Ovary (tissue), 9 donors: Measurements from ENCODE around the gene BNC2. TPM values are rescaled to one million over a fixed set of nuclear protein-coding genes. Genes with fewer than 3 reads are reported as not detected.

Experiments used
- DNase-seq, 5 donors: peaks; one replicate each; pipeline ENCODE4 v3.0.0-alpha.2; 2019 to 2020
- H3K27ac ChIP-seq, 2 donors: fragments of 200-600 bp; one replicate each; pipeline versions ENCODE4 v1.5.1 to v1.8.0; 2019 to 2022
- H3K27me3 ChIP-seq: fragments of 200-600 bp; one replicate; pipeline ENCODE4 v1.8.0; 2022
- H3K36me3 ChIP-seq: fragments of 200-600 bp; sonication (generic); one replicate; pipeline ENCODE4 v1.5.1; 2019
- H3K4me1 ChIP-seq: one replicate; pipeline ENCODE4 v1.8.1; 2013; ENCODE audit warnings: mild to moderate bottlenecking, moderate library complexity; ENCODE audit not compliant: insufficient read depth
- H3K4me3 ChIP-seq: fragments of 200-600 bp; sonication (generic); one replicate; pipeline ENCODE4 v1.5.1; 2017
- H3K9me3 ChIP-seq, 2 donors: fragments of 200-600 bp in 1 of 2; sonication (generic) in 1 of 2; one replicate each; pipeline versions ENCODE4 v1.5.1 to v1.8.1; 2013 to 2019; ENCODE audit warnings: mild to moderate bottlenecking in 1 of 2, moderate library complexity in 1 of 2
- EP300 ChIP-seq: sonication (generic); formaldehyde crosslinking; IDR thresholded peaks from one replicate; pipeline ENCODE4 v1.6.1; 2017; ENCODE audit warnings: antibody characterized with exemption
- POLR2A ChIP-seq: fragments of 450-650 bp; IDR thresholded peaks from one replicate; pipeline ENCODE4 v1.6.1; 2017; ENCODE audit warnings: antibody characterized with exemption, mild to moderate bottlenecking, moderate library complexity
- WGBS, 3 donors: extraction: QIAGEN DNeasy Blood & Tissue Kit in 1 of 3; methylation state at CpG; one replicate each; pipeline versions ENCODE4 v1.1.5 to v1.1.7; 2013 to 2017; 5-methylcytosine and 5-hydroxymethylcytosine counted together
- intact Hi-C, 4 donors: fragments of 100-400 bp; cut with DNase I; formaldehyde crosslinking; loops; one replicate each; pipeline versions ENCODE4 v1.11.0 to v1.15.1; 2022 to 2023
- polyA plus RNA-seq, 2 donors: library from polyadenylated mRNA; stranded (reverse); fragments of 200-250 nt in 1 of 2; fragments of 350-450 nt in 1 of 2; fragmentation: Illumina TruSeq in 1 of 2; extraction: RNeasy Lipid Tissue Mini Kit (QIAGEN cat#74804) in 1 of 2; gene quantifications; one replicate each; pipeline ENCODE4 v1.2.3, GENCODE V29; 2013 to 2014
- total RNA-seq, 7 donors: library from RNA; depleted of rRNA in 2 of 7; stranded (reverse); fragments of >200 nt in 2 of 7; fragmentation: NEBNext Ultra II Directional in 3 of 7; extraction: Animal tissue kit (Norgen Biotek cat#: 25700) in 3 of 7; gene quantifications; one replicate each; pipeline versions ENCODE4 v1.1.0 to v1.2.4, GENCODE V29; 2016 to 2023
- TF ChIP-seq, protein P1 (sequence below), 3 donors: fragments of 450-650 bp in 2 of 3; fragments of 200-600 bp in 1 of 3; IDR thresholded peaks; one replicate each; pipeline versions ENCODE4 v1.5.1 to v1.8.0; 2016 to 2022; ENCODE audit warnings: antibody characterized with exemption in 3 of 3, mild to moderate bottlenecking in 1 of 3
- donor health status: DM: no; HTN: no; CAD: no; lungs with moderate emphysema.
- donor health status: DM: no; HTN: no; CAD: no.
- donor health status: Bipolar disorder and iron deficiency.
- donor health status: DM: yes; HTN: yes; CAD: no.
- donor health status: DM: no; HTN: no; CAD: no.
- donor health status: DM: yes; HTN: yes; CAD: no.

The BNC2 gene
- total and polyA plus RNA-seq, 9 donors: 17.2 to 232 (median 197) TPM

DNA sequence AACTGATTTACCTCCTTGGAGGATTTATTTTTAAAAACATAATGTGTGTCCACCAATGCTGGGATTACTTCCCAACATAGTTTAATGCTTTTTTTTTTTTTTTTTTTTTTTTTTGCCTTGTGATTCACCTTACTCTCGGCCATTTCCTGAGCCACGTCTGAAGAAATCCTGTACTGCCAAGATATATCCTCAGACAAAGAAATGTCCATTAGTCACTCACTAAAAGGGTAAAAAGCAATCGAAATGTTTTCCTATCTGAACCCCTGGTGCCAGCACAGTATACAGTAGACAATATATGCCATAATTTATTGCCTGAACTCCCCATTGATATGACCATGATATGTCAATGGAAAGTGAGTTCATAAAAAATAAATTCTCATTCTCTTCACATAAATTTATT is 344.1 kb downstream of the BNC2 start:
- Histone ChIP-seq H3K27me3 (no peaks in the 10 kb centered on the region), H3K9me3 (no peaks in the 10 kb centered on the region), H3K36me3 (no peaks in the 10 kb centered on the region), H3K4me3 (no peak overlapping the region), H3K27ac (peak overlapping the region in 1 of 2 donors; percentile 24), H3K4me1 (peaks cover 12% of the 10 kb centered on the region)
- TF ChIP-seq POLR2A (no peak), EP300 (no peak)
- TF ChIP-seq, protein P1, sequence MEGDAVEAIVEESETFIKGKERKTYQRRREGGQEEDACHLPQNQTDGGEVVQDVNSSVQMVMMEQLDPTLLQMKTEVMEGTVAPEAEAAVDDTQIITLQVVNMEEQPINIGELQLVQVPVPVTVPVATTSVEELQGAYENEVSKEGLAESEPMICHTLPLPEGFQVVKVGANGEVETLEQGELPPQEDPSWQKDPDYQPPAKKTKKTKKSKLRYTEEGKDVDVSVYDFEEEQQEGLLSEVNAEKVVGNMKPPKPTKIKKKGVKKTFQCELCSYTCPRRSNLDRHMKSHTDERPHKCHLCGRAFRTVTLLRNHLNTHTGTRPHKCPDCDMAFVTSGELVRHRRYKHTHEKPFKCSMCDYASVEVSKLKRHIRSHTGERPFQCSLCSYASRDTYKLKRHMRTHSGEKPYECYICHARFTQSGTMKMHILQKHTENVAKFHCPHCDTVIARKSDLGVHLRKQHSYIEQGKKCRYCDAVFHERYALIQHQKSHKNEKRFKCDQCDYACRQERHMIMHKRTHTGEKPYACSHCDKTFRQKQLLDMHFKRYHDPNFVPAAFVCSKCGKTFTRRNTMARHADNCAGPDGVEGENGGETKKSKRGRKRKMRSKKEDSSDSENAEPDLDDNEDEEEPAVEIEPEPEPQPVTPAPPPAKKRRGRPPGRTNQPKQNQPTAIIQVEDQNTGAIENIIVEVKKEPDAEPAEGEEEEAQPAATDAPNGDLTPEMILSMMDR (IDR thresholded peaks at IDR 0.05): no peak
- no peak for DNase-seq
- intact Hi-C loops: no loop called here
- 50 to 69% (median 53%) methylated on average over 3 of the region's 3 CpGs for WGBS, 3 donors

DNA sequence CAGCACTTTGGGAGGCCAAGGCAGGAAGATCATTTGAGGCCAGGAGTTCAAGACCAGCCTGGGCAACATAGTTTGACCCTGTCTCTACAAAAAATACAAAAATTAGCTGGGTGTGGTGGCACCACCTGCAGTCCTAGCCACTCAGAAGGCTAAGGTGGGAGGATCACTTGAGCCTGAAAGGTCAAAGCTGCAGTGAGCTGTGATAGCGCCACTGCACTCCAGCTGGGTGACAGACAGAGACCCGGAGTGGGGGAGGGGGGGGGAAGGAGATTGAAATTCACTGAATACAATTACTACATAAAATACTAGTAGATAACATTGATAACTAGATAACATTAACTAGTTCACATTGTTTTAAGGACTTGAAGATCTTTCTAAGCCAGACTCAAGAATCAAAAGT is 345.6 kb downstream of the BNC2 start:
- WGBS, 3 donors: 77 to 83% (median 77%) methylated on average over 2 of the region's 2 CpGs
- DNase-seq: no peak
- TF ChIP-seq POLR2A (no peak), EP300 (no peak)
- TF ChIP-seq, protein P1 (IDR thresholded peaks at IDR 0.05): no peak
- intact Hi-C loops: no loop called here
- Histone ChIP-seq H3K27ac (no peak overlapping the region), H3K27me3 (no peaks in the 10 kb centered on the region), H3K4me1 (peaks cover 12% of the 10 kb centered on the region), H3K36me3 (no peaks in the 10 kb centered on the region), H3K4me3 (no peak overlapping the region), H3K9me3 (no peaks in the 10 kb centered on the region)

DNA sequence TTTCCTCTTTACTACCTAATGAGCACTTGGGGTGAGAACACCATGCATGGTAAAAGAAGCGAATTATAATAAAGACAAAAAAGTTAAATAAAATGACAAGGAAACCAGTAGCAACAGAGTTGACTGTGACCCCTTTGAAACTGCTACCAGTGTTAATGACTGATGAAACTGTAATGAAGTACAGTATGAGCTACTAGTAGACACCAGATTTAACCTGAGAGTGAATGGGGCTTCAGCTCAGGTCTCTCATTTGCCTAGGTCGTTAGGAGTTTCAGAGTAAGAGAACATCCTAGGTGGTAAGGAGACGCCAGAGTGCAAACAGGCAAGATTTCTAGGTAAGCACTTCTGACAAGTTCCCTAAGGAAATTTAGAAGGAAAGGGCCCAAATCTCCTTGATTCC is 346.4 kb downstream of the BNC2 start:
- Histone ChIP-seq H3K9me3 (no peaks in the 10 kb centered on the region), H3K27me3 (no peaks in the 10 kb centered on the region), H3K4me3 (no peak overlapping the region), H3K4me1 (peaks cover 14% of the 10 kb centered on the region), H3K27ac (peak overlapping the region in 1 of 2 donors; percentile 10), H3K36me3 (no peaks in the 10 kb centered on the region)
- intact Hi-C loops: no loop called here
- 83 to 87% (median 87%) methylated on average over 3 of the region's 3 CpGs for WGBS, 3 donors
- no peak for DNase-seq
- TF ChIP-seq EP300: no peak
- no peak for TF ChIP-seq POLR2A
- TF ChIP-seq, protein P1 (IDR thresholded peaks at IDR 0.05): no peak

DNA sequence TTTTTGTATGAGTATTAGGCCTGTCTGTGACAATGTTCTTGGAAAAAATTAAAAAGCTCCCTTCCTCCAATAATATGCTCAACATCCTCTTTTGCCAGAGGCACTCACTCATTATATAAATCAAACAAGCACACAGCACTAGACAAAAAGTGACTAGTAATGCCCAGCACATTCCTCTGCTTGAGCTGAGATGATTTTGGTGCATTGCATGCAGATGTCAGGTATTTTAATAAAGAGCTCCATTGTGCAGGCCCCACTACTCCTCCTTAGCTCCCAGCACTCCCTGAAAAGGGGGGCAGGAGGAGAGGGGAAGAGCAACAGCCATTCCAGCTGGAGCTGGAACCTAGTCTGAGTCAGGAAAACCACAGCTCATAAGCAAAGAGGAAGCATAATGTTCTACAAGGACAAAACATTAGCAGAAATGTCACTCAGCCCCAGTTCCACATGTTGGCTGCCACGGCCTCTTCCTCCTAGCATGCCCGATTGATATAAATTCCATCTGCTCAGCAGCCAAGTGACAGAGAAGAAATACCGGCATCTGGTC is 348.5 kb downstream of the BNC2 start:
- no peaks in the 10 kb centered on the region for H3K36me3 ChIP-seq
- peak overlapping the region in 1 of 2 donors; percentile 68 for H3K27ac ChIP-seq
- WGBS, 3 donors: 3 to 8% (median 5%) methylated on average over 3 of the region's 3 CpGs
- H3K4me1 ChIP-seq: peaks cover 11% of the 10 kb centered on the region
- intact Hi-C loops: no loop called here
- H3K4me3 ChIP-seq: no peak overlapping the region
- H3K27me3 ChIP-seq: no peaks in the 10 kb centered on the region
- TF ChIP-seq EP300: no peak
- TF ChIP-seq POLR2A: no peak
- TF ChIP-seq, protein P1 (IDR thresholded peaks at IDR 0.05): no peak
- DNase-seq: peak in 3 of 5 donors; percentile 44 to 49 (median 47)
- no peaks in the 10 kb centered on the region for H3K9me3 ChIP-seq
